Activated CD4-positive, alpha-beta T cell treated with anti-CD3 and anti-CD28 coated beads, Interleukin-2, amount 50 U/mL, for 4 hours (primary cell): ENCODE results near the gene CCDC146.
"Not testable (repeated sequence)": the region's sequence is repeated elsewhere in the genome, so short reads cannot be mapped to it uniquely, and the experiment has no call there.

Experiments used
- DNase-seq, 2 experiments: peaks; one replicate each; pipeline ENCODE4 v3.0.0-alpha.2; 2020

The CCDC146 gene

DNA sequence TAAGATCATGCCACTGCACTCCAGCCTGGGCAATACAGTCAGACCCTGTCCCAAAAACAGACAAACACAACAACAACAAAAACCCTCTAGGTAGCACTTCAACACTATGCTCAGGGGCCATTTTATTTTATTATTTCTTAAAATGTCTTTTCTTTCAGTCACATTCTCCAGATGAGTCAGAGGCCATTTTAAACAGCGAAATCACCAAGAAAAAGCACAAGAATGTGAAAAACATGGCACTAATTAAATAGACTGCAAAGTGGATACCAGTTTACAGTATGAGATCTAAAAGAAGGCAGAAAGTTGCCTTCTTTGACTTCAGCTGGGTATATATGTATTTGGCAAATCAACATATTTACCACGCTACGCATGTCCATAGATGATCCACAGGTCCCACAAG lies 83.3 kb downstream of the CCDC146 start:
- no peak for DNase-seq

DNA sequence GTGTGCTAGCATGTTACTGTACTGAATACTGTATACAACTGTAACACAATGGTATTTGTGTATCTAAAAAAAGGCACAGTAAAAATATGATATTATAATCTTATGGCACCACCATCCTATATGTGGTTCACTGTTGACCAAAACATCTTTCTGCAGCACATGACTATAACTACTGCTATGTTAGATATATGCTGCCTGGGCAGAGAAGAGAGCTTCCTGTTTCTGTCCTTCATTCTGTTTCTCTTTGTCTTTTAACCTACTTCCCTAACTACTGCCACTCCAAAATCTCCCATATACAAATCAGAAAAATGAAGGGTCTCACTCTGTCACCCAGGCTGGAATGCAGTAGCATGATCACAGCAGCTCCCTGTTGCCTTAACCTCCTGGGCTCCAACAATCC lies 86.0 kb downstream of the CCDC146 start:
- no peak for DNase-seq

DNA sequence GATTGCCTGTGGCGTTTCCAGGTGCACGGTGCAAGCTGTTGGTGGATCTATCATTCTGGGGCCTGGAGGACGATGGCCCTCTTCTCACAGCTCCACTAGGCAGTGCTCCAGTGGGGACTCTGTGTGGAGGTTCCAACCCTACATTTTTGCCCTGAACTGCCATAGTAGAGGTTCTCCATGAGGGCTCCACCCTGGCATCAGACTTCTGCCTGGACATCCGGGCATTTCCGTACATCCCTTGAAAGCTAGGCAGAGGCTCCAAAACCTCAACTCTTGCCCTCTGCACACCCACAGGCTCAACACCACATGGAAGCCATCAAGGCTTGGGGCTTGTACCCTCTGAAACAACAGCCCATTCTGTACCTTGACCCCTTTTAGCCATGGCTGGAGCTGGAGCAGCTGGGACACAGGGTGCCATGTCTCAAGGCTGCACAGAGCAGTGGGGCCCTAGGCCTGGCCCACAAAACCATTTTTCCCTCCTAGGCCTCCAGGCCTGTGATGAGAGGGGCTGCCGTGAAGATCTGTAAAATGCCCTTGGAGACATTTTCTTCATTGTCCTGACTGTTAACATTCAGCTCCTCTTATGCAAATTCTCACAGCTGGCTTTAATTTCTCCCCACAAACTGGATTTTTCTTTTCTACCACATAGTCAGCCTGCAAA lies 87.2 kb downstream of the CCDC146 start:
- DNase-seq, result no peak

DNA sequence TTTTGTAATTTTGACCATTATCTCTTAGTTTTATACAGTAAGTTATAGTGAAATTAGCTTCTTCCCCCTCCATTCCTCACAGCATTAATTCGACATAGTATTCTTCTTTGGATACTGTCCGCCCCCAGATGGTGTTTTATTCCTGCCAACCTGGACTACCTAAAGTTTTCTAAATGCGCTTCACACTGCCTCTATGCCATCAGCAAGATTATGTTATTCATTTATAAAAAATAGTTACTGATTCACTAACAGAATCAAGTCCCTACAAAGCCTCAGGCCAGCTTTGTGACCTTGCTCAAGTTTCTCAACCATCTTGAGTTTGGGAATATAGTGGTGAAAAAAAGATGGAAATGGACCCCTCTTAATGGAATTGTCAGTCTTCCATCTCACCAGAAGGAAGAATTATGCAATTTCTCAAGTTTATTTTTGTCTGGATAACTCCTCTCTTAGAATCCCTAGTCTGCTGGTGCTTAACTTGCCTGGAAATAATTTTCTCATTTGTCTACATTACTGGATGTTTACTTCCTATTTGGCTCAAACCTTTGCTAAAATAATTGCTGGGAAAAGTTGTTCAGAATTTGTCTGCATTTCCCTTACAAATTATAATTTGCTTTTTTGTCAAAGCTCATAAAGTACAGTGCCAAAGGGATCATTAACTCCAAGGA lies 93.9 kb downstream of the CCDC146 start:
- no peak for DNase-seq

DNA sequence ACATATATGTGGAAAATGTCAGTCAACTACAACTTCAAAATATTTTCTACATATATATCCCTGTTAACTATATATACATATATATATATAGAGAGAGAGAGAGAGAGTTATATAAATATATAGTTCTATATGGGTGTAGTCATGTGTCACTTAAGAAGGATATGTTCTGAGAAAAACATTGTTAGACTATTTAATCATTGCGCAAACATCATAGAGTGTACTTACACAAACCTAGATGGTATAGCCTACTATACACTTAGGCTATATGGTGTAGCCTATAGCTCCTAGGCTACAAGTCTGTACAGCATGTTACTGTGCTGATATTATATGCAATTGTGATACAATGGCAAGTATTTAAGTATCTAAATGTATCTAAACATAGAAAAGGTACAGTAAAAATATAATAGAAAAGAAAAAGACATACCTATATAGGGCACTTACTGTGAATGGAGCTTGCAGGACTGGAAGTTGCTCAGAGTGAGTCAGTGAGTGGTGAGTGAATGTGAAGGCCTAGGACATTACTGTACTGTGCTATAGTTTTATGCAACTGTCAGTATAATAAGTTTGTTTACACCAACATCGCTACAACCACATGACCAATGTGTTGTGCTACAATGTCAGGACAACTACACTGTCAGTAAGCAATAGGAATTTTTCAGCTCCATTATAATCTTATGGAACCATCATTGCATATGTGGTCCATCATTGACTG lies 95.2 kb downstream of the CCDC146 start:
- DNase-seq, result no peak

DNA sequence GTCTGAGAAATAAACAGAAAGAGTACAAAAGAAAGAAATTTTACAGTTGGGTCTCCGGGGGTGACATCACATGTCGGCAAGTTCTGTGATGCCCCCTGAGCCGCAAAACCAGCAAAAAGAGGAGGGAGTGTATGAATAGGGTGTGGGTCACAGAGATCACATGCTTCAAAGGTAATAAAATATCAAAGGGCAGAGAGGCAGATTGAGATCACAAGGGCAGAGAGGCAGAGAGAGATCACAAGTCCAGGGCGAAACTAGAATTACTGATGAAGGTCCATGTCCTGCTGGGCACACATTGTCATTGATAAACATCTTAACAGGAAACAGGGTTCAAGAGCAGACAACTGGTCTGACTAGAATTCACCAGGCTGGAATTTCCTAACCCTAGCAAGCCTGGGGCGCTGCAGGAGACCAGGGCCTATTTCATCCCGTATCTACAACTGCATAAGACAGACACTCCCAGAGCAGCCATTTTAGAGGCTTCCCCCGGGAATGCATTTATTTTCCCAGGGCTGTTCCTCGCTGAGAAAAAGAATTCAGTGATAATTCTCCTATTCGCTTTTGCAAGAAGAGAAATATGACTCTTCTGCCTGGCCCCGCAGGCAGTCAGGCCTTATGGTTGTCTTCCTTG lies 97.4 kb downstream of the CCDC146 start:
- not testable (repeated sequence) for DNase-seq

DNA sequence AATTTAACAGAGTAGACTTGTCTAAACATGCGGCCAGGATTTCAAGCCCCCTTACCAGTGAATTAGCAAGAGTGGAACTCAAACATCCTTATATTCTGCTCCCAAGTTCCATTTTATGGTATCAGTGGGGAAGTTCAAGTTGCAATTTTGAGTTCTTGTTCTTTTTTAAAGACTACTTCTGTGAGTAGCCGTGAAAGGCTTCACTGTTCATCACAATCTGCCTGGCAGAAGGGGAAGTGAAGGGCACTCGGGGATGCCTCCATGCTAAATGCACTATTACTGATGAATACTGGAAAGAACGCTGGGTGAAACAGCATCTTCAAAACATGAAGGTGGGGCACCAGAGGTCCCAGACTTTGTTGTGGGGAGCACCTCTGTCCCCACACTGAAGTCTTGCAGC lies 99.7 kb downstream of the CCDC146 start:
- DNase-seq, result no peak

DNA sequence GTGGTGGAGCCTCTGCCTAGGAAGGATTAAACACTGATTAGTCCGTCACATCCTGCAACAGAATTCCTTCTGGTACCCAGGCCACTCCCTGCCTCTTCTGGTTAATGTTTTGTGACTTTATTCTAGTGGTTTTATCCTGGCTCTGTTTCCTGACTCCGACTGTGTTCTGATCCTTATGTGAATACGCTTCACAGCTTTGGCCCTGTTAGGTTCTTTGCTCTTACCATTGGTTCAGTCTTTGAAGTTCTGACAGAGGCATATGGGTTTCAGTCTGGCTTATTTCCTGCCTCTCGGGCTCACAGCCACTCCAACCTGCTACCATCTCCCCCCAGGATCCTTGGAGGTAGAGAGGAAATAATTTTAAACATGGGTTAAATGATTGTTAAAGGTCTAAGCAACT lies 100.4 kb downstream of the CCDC146 start:
- DNase-seq, result no peak

DNA sequence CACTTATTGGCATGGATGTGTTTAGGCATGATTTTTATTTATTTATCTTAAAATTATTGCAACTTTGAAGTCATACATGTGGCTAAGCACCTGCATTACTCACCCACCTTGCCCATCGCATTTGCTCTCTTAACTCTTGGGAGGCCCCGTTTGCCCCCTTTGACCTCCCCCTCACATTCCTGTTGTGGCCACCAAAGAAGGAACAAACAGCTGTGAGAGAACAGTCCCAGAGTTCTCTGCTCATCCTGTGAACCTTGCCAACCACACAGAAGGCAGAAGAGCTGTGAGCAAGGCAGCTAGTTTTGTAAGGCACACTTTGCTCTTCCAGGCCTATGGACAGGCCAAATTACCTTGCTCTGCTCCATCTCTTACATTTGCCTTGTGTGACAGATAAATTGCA lies 100.8 kb downstream of the CCDC146 start:
- DNase-seq, result no peak

DNA sequence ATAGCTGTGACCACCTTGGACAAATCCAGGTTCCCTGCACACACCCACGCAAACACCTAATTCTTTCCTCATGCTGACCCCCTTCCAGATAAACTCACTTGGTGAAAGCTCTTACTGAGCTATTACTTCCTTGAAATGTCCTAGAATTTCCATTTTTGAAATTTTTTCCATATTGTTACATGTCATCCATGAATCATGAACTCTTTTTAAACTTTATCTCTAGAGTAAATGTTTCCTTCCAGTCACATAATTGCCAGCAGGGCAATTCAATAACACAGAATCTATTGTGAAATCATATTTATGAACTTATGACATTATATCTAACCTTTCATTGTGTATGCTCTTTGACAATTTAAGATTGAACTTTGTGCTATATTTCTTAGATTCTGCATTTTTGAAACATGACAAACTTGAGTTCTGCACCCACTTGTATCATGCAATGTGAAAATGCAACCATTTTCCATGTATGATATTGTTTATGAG lies 104.0 kb downstream of the CCDC146 start:
- DNase-seq, result no peak

DNA sequence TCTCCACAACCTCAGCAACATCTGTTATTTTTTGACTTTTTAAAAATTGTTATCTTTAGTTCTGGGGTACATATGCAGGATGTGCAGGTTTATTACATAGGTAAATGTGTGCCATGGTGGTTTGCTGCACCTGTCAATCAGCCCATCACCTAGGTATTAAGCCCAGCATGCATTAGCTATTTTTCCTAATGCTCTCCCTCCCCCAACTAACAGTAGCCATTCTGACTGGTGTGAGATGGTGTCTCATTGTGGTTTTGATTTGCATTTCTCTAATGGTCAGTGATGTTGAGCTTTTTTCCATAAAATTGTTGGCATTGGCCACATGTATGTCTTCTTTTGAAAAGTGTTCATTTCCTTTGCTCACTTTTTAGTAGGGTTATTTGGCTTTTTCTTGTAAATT lies 106.4 kb downstream of the CCDC146 start:
- not testable (repeated sequence) for DNase-seq

DNA sequence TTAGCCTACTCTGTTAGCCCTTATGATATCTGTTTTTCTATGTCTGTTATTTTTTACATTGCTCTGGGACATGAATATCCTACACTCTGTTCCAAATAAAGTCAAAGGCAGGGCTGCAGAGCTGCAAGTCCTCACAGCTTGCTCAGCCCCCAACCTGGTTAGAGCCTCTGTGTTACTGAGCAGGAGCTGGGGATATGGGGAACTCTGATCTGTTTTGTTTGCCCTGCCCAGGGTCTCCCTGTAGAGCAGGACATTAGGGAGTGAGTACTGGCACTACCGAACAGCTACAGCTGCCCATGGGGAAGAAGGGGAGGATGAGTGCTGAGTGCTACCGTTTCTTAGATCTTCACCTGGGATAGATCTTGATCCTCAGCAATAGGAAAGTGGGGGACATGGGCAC lies 110.1 kb downstream of the CCDC146 start:
- no peak for DNase-seq

DNA sequence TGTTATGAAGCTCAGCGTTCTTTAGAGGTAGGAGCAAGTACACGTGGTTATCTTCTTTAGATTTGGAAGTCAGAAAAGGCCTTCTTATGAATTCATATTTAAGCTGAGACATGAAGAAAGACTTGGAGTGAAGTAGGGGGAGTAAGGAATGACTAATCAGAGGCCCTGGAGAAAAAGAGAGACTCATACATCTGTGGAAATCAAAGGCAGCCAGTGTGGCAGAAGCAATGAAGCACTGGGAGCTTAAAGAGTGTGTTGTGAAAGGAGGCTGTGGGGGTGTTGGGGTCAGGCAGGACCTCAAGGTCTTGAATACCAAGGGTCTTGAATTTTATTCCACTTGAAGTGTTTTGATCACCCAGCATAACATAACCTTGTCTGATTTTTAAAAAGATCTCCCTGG lies 112.9 kb downstream of the CCDC146 start:
- no peak for DNase-seq

DNA sequence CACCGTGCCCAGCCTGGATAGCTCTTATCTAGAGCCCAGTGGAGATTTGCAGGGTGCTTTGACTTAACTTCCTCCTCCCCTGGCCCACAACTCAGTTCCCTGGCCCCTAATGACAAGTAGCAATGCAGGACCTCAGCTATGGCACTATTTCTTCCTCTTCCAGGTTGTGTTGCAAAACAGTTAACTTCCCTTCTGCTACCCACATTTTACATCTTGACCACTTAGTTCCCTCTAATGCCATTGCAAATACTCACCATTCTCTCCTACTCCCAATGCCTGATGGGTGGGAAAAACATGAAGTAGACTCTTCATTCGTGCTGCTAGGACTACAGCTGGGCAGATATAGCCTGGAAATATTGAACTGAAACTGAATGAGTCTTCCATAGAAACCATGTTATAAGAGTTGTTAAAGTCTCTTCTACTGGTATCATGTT lies 116.3 kb downstream of the CCDC146 start:
- no peak for DNase-seq

DNA sequence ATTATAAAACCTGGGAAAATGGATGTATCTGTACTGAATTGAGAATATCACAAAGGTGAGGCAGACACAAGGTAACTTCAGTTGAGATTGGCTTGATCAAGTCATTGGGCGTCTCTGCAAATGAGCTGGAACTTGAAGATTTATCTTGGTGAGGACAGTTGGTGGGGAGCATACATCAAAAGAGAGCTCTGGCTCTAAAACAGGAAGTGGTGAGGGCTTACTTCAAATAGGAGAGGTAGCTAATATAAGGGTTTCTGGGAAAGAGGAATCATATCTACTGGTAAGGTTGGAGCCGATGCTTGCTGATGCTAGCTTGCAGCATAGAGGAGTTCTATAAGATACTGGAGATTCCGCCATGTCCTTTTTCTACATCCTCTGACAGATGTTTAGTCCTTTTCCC lies 117.1 kb downstream of the CCDC146 start:
- DNase-seq, result no peak

DNA sequence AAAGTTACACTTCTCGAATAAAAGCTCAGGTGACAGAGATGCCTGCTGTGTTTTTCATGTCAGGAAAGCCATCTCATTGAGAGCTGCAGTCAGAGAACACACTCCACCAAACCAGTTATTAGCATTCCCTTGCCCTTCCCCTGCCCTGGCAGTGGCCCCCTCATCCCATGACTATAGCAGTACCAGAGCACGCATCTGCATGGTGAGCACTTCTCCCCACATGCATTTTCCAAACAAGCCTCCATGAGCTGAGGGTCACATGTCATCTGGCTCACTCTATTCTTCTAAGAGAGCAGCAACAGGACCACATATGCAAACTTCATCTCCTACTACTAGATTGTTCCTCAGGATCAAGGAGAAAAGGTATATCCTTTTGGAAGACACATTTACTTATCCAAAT lies 119.7 kb downstream of the CCDC146 start:
- no peak for DNase-seq

DNA sequence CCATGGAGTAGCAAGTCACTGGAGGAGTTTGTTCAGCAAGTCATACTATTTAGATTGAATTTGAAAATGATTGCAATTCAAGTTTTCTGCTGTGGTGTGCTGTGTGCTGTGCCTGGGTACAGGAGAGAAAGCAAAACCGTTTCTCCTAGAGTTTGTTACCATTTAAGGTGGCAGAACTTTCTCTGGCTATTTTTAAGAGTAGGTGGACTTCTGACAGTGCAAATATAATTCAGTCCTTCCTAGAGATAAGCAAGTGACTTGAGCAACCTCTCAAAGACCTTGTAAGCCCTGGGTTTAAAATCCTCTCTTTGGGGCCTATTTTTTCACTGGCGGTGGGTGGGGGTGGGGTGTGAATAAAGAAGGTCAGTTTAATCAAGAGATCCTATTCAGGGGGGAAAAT lies 120.1 kb downstream of the CCDC146 start:
- no peak for DNase-seq

DNA sequence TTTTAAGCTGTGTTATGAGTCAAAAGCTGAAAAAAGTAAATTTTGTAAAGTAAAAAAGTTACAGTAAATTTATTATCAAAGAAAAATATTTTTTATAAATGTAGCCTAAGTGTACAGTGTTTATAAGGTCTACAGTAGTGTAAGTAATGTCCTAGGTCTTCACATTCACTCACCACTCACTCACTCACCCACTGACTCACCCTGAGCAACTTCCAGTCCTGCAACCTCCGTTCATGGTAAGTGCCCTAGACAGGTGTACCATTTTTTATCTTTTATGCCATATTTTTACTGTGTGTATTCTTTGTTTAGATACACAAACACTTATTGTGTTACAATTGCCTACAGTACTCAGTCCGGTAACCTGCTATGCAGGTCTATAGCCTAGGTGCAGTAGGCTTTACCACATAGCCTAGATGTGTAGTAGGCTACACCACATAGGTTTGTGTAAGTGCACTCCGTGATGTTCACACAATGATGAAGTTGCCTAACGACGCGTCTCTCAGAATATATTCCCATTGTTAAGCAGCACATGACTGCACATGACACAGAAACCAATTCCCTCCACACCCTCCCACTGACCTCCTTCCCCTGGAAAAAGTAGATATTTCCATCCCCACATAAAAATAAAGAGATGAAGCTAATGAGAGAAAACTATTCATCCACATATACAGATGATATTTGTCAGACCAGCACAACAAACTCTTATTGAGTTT lies 122.0 kb downstream of the CCDC146 start:
- no peak for DNase-seq

DNA sequence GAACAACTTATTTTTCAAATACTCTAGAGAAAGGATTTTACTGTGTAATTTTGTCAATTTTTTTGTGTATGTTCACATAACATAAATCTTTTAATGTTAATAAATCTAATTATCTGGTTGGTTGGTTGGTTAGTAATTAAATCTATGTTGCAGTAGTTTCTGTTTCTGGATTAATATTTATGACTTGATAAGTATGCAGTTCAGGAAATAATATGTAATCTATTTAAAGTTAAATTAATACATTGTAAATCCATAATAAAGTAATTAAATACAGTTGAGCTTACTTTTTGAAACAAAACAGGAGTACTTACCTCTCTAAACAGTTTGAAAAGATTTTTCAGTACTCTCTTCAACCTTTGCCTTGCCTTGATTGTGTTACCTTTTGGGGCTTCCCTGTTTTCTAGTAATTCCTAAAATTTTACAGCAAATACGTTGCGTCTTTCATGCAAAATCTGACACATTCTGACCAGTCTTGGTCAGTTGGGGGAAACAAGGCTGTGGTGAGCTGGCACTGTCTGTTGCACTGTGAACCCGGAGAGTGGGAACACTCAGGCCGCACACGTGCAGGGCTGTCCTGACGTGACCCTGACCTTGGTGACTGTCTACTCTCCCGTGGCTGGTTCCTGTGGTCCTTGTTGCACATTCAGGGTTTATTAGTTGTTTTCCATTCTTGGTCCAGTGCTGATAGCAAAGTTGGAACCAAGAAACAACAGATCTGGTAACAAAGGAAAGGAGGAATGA lies 122.8 kb downstream of the CCDC146 start:
- no peak for DNase-seq

DNA sequence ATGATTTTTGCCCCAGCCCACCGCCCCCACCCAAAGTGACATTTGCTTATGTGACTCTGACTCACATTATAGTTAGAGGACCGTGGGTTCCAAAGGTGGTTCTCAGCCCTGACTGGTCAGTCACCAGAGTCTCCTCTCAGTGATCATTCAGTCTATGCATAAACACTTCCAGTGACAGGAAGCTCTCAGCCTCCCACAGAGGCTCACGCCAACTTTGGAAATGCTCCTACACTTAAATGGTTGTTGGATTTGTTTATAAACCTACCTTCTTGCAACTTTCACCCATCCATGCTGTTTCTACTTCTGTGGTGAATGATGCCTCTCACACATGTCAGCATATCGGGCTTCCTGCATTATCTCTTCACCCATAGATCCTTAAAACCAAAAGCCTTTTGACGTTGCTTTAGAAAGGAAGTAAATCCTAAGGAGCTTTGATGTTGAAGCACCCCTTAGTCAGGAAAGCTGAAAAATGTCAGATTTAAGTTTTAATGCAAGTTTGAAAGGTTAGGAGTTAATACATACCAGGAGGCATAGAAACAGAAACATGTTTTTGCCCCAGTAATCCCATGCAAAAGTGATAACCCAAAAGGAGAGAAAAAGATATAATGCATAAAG lies 123.7 kb downstream of the CCDC146 start:
- DNase-seq, result no peak

DNA sequence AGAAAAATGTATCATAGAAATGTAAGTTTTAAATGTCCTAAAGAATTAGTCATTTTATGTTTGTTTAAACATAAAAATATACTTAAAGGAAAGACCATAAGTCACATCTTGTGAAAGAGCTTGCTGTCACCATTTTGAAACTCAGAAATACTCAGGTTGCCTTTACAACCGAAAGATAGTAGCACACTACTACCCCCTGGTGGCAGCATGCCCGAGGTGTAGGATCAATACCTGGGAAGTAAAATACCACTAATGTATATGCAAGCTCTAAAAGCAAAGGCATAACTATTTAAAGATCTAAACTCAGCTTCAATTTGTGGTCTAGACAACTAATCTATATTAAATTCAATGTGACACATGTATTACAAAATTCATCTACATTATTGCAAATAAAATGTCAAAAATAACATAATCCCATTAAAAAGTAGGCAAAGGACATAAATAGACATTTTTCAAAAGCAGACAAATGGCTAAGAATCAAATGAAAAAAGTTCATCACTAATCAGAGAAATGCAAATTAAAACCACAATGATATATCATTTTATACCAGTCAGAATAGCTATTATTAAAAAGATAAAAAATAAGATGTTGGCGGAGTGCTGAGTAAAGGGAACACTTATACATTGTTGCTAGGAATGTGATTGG lies 124.9 kb downstream of the CCDC146 start:
- DNase-seq, result peak; percentile 88 to 91
